Panc1 (cell line): ENCODE results near the gene JPT2. TPM values are rescaled to one million over a fixed set of nuclear protein-coding genes. Genes with fewer than 3 reads are reported as not detected.

Experiments used
- ATAC-seq: fragments of 200-7000 bp; cut with Tn5 transposase; 2 replicates; pipeline ENCODE4 v1.9.1; 2020; ENCODE audit warnings: mild to moderate bottlenecking, moderate library complexity
- BruUV-seq: library from RNA; stranded (reverse); fragments of 400-500 nt; replicated peaks from 2 replicates; lab custom pipeline; 2021; lab: Mats Ljungman, UMichigan
- CTCF ChIA-PET: fragments of 300-600 bp; sonication (Branson Sonifier 250); formaldehyde crosslinking; loops from one replicate; lab custom pipeline; 2022; ENCODE audit warnings: antibody characterized with exemption; lab: Charles Lee
- POLR2A ChIA-PET: fragments of 300-600 bp; sonication (Branson Sonifier 250); formaldehyde crosslinking; loops from one replicate; lab custom pipeline; 2022; ENCODE audit warnings: antibody characterized with exemption; lab: Charles Lee
- DNase-seq: peaks from one replicate; pipeline ENCODE4 v3.0.0-alpha.2; 2010; ENCODE audit warnings: low read depth, low spot score
- H3K27ac ChIP-seq: 2 replicates; pipeline ENCODE4 v1.5.1; 2011; ENCODE audit warnings: mild to moderate bottlenecking, low read length, inconsistent platforms
- H3K27me3 ChIP-seq: fragments of 200-500 bp; sonication (Bioruptor generic); 2 replicates; pipeline ENCODE4 v1.6.0; 2014; ENCODE audit warnings: low read length, inconsistent platforms; ENCODE audit not compliant: control insufficient read depth, insufficient read depth
- H3K36me3 ChIP-seq: fragments of 200-500 bp; sonication (Bioruptor generic); 2 replicates; pipeline ENCODE4 v1.5.1; 2014; ENCODE audit warnings: inconsistent platforms, mild to moderate bottlenecking, low read length, moderate library complexity; ENCODE audit not compliant: control insufficient read depth, insufficient read depth
- H3K4me1 ChIP-seq: 2 replicates; pipeline ENCODE4 v1.5.1; 2011; ENCODE audit warnings: inconsistent platforms, mild to moderate bottlenecking, low read length, moderate library complexity; ENCODE audit not compliant: control insufficient read depth, insufficient read depth
- H3K4me3 ChIP-seq, 2 experiments: 2 replicates each; pipeline ENCODE4 v1.5.1; 2011 to 2012; ENCODE audit warnings: low read depth in 2 of 2, low read length in 2 of 2, mild to moderate bottlenecking in 2 of 2, inconsistent platforms in 1 of 2, moderate library complexity in 1 of 2
- H3K9me3 ChIP-seq: fragments of 200-500 bp; sonication (Bioruptor generic); 2 replicates; pipeline ENCODE4 v1.5.1; 2014; ENCODE audit warnings: low read depth, mild to moderate bottlenecking, inconsistent platforms, low read length, moderate library complexity; ENCODE audit not compliant: control insufficient read depth, insufficient read depth
- POLR2AphosphoS5 ChIP-seq: IDR thresholded peaks from 2 replicates; pipeline ENCODE4 v1.6.1; 2012; ENCODE audit warnings: mild to moderate bottlenecking, low read depth, low read length, moderate library complexity
- REST ChIP-seq, 2 experiments: IDR thresholded peaks; 2 replicates each; pipeline ENCODE4 v1.6.1; 2011 to 2012; ENCODE audit warnings: low read depth in 2 of 2, control low read depth in 1 of 2, low read length in 1 of 2, mild to moderate bottlenecking in 1 of 2, moderate library complexity in 1 of 2; ENCODE audit not compliant: insufficient read depth in 1 of 2
- SIN3A ChIP-seq: IDR thresholded peaks from 2 replicates; pipeline ENCODE4 v1.6.1; 2012; ENCODE audit warnings: low read depth, mild to moderate bottlenecking, low read length, moderate library complexity, borderline replicate concordance; ENCODE audit not compliant: insufficient read depth
- TCF7L2 ChIP-seq: IDR thresholded peaks from 2 replicates; pipeline ENCODE4 v1.6.1; 2011; ENCODE audit warnings: mild to moderate bottlenecking, low read depth, low read length, inconsistent platforms
- in situ Hi-C: cut with HindIII; loops from 2 replicates; pipeline ENCODE4 v1.10.0; 2016; ENCODE audit warnings: low sequenced_read_pairs, low pct_unique_long_range_greater_than_20kb
- intact Hi-C: fragments of 100-400 bp; cut with micrococcal nuclease; formaldehyde crosslinking; loops from one replicate; pipeline ENCODE4 v1.10.0; 2022; ENCODE audit not compliant: unreplicated experiment
- total RNA-seq: library from RNA; stranded (reverse); gene quantifications from one replicate; pipeline ENCODE4 v1.2.1, GENCODE V29; 2021; ENCODE audit not compliant: unreplicated experiment
- TF ChIP-seq, protein P1 (sequence below): fragments of 450-650 bp; IDR thresholded peaks from 2 replicates; pipeline ENCODE4 v1.5.1; 2017; ENCODE audit warnings: mild to moderate bottlenecking

JPT2 gene
- total RNA-seq, 1 experiment from 2014 or later = 200 TPM

GRCh38 chr16:1706386-1707192 is 28.5 kb downstream of the JPT2 start:
- intact Hi-C loops = no loop called here
- ChIA-PET POLR2A (interaction anchor here (0.6 kb wide), 1 partner anchor 17 kb away, joined by 4 read pairs; no protein-coding TSS in a partner anchor), CTCF (interaction anchor here (1.0 kb wide), 1 partner anchor 17 kb away, joined by 3 read pairs; no protein-coding TSS in a partner anchor)
- peak overlapping the region; percentile 75 to 90 for H3K4me3 ChIP-seq
- DNase-seq (no peak), ATAC-seq (peak; percentile 44)
- peak overlapping the region; percentile 94 for H3K27ac ChIP-seq
- peaks cover 10% of the 10 kb centered on the region for H3K36me3 ChIP-seq
- in situ Hi-C loops = no loop called here
- H3K4me1 ChIP-seq = peaks cover 33% of the 10 kb centered on the region
- H3K9me3 ChIP-seq = no peaks in the 10 kb centered on the region
- H3K27me3 ChIP-seq = no peaks in the 10 kb centered on the region
- TF ChIP-seq REST (IDR thresholded peaks at IDR 0.05; ENCODE audit: insufficient read depth in 1 of 2, low read depth in 2 of 2, low read length in 1 of 2) (no peak), TCF7L2 (no peak), POLR2AphosphoS5 (no peak), SIN3A (no peak)
- TF ChIP-seq, protein P1, sequence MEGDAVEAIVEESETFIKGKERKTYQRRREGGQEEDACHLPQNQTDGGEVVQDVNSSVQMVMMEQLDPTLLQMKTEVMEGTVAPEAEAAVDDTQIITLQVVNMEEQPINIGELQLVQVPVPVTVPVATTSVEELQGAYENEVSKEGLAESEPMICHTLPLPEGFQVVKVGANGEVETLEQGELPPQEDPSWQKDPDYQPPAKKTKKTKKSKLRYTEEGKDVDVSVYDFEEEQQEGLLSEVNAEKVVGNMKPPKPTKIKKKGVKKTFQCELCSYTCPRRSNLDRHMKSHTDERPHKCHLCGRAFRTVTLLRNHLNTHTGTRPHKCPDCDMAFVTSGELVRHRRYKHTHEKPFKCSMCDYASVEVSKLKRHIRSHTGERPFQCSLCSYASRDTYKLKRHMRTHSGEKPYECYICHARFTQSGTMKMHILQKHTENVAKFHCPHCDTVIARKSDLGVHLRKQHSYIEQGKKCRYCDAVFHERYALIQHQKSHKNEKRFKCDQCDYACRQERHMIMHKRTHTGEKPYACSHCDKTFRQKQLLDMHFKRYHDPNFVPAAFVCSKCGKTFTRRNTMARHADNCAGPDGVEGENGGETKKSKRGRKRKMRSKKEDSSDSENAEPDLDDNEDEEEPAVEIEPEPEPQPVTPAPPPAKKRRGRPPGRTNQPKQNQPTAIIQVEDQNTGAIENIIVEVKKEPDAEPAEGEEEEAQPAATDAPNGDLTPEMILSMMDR = no peak
- no TSS peak for BruUV-seq

DNA sequence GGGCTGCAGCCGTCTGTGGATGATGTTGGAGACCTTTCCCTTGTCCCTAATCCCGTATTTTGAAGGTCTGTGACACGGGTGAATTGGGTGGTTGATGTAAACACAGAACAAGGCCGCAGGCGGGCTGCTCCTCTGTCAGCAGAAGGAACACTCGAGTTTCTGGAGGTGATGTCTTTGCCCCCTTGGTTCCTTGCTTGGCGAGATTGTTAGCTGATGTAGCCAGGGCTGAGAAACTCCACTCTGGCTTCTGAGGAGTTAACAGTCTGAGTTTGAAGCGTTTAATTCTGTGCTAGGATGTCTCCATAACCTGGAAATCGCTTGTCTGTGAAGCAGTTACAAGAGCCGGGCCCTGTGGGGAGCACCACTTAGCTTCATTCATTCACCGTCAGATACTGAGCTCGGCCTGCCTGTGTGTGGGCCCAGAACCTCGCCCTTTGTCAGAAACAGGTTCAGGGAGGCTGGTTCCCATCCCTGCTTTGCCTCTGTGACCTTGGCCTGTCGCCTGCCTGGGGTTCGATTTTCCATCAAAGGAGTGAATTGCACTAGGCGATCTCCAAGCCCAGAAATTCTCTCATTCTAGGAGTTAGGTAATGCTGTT is 29.2 kb downstream of the JPT2 start:
- BruUV-seq = TSS peak; percentile 46
- intact Hi-C loops = no loop called here

More for the DNA sequence above, 29.2 kb downstream of the JPT2 start:
- TF ChIP-seq TCF7L2 (peak; percentile 29; the same call in 1 of the 2 replicates), POLR2AphosphoS5 (no peak)
- ChIA-PET CTCF (no interaction called here), POLR2A (no interaction called here)
- Histone ChIP-seq H3K27me3 (no peaks in the 10 kb centered on the region), H3K4me3 (peak overlapping the region; percentile 75 to 90), H3K36me3 (peaks cover 5% of the 10 kb centered on the region; the same call in 1 of the 2 replicates), H3K27ac (peak overlapping the region; percentile 94), H3K9me3 (no peaks in the 10 kb centered on the region), H3K4me1 (peaks cover 33% of the 10 kb centered on the region)
- DNase-seq = no peak
- in situ Hi-C loops = no loop called here
- no peak for ATAC-seq
